GM12865 (cell line): Measurements from ENCODE around the gene TPCN1.

Experiments
- DNase-seq: peaks from one replicate; pipeline ENCODE4 v3.0.0; 2010; ENCODE audit warnings: low read depth
- H3K4me3 ChIP-seq: 2 replicates; pipeline ENCODE4 v1.5.1; 2011; ENCODE audit warnings: mild to moderate bottlenecking, low read depth, low read length, control low read depth
- CTCF ChIP-seq: IDR thresholded peaks from 2 replicates; pipeline ENCODE4 v1.5.1; 2011; ENCODE audit warnings: low read length, control low read depth, low read depth, inconsistent platforms; ENCODE audit not compliant: insufficient read depth; ENCODE audit errors: missing control alignments

The TPCN1 gene

GRCh38 chr12:113305281-113305856 is 84.1 kb downstream of the TPCN1 start:
- H3K4me3 ChIP-seq: no peak overlapping the region
- DNase-seq: no peak
- no peak for TF ChIP-seq CTCF

- no peak for DNase-seq
These were observed 85.1 kb downstream of the TPCN1 start for GRCh38 chr12:113306382-113306781.

GRCh38 chr12:113310489-113310888 is 89.2 kb downstream of the TPCN1 start:
- TF ChIP-seq CTCF: no peak
- DNase-seq: peak; percentile 26
- H3K4me3 ChIP-seq: no peak overlapping the region

More at GRCh38 chr12:113306382-113306781, 85.1 kb downstream of the TPCN1 start:
- no peak for TF ChIP-seq CTCF
- H3K4me3 ChIP-seq: no peak overlapping the region

- no peak overlapping the region for H3K4me3 ChIP-seq
- no peak for DNase-seq
- no peak for TF ChIP-seq CTCF
These were observed 92.9 kb downstream of the TPCN1 start for GRCh38 chr12:113314121-113314529.

GRCh38 chr12:113315358-113315757 is 94.1 kb downstream of the TPCN1 start:
- TF ChIP-seq CTCF: no peak
- no peak overlapping the region for H3K4me3 ChIP-seq
- DNase-seq: no peak

- TF ChIP-seq CTCF: no peak
- DNase-seq: no peak
- no peak overlapping the region for H3K4me3 ChIP-seq
These were observed 94.9 kb downstream of the TPCN1 start for GRCh38 chr12:113316155-113316554.

- no peak for DNase-seq
- no peak for TF ChIP-seq CTCF
- no peak overlapping the region for H3K4me3 ChIP-seq
These were observed 95.9 kb downstream of the TPCN1 start for GRCh38 chr12:113317122-113317521.
